K562 (cell line): Measurements from ENCODE around the gene TAF12. TPM values are rescaled to one million over a fixed set of nuclear protein-coding genes. Genes with fewer than 3 reads are reported as not detected.
A peak's percentile ranks its signal among the peaks of the same experiment; 100 is the strongest.
"Not testable (repeated sequence)": the region's sequence is repeated elsewhere in the genome, so short reads cannot be mapped to it uniquely, and the experiment has no call there.

Experiments used
- ATAC-seq: fragments of 200-7000 bp; cut with Tn5 transposase; 3 replicates; pipeline ENCODE4 v1.9.1; 2020; ENCODE audit warnings: moderate library complexity
- BruUV-seq: library from RNA; stranded (reverse); fragments of 400-500 nt; replicated peaks from 2 replicates; lab custom pipeline; 2021; lab: Mats Ljungman, UMichigan
- CTCF ChIA-PET: fragments of 300-600 bp; formaldehyde crosslinking; extraction: SDS; loops from one replicate; lab custom pipeline; 2021; ENCODE audit warnings: low intra/inter-chr PET ratio; lab: Yijun Ruan, JAX
- POLR2A ChIA-PET: fragments of 300-600, 350-650 bp; sonication (Branson Sonifier 250); formaldehyde crosslinking; extraction: SDS; loops from one replicate; lab custom pipeline; 2021; ENCODE audit warnings: antibody characterized with exemption, inconsistent platforms; lab: Yijun Ruan, JAX
- DNase-seq, 4 experiments: peaks; one replicate each; pipeline versions ENCODE4 v3.0.0 to v3.0.0-alpha.2; 2011 to 2018; ENCODE audit warnings: low spot score in 3 of 4, mixed read lengths in 3 of 4; ENCODE audit errors: extremely low read depth in 1 of 4
- FAIRE-seq: peaks from 2 replicates; lab custom pipeline; 2011; peaks lifted over from hg19 to GRCh38; lab: Jason Lieb, UNC
- H2AFZ ChIP-seq: 2 replicates; pipeline ENCODE4 v1.6.0; 2011; ENCODE audit warnings: low read depth, low read length, control low read depth, inconsistent platforms
- H3K27ac ChIP-seq: fragments of 200-600 bp; 3 replicates; pipeline ENCODE4 v1.8.0; 2011; ENCODE audit warnings: low read depth, mild to moderate bottlenecking, control low read depth, inconsistent platforms, low read length, moderate library complexity, mixed read lengths; ENCODE audit errors: extremely low read depth
- H3K27me3 ChIP-seq, 2 experiments: fragments of 300-600 bp in 1 of 2; 2 replicates in 1 of 2; 3 replicates in 1 of 2; pipeline versions ENCODE4 v1.6.0 to v1.8.0; 2011; ENCODE audit warnings: inconsistent platforms in 2 of 2, low read length in 2 of 2, mild to moderate bottlenecking in 1 of 2, mixed read lengths in 1 of 2, moderate library complexity in 1 of 2; ENCODE audit not compliant: control insufficient read depth in 2 of 2, insufficient read depth in 2 of 2
- H3K36me3 ChIP-seq: fragments of 300-600 bp; 3 replicates; pipeline ENCODE4 v1.8.0; 2011; ENCODE audit warnings: mild to moderate bottlenecking, low read length, inconsistent platforms; ENCODE audit not compliant: control insufficient read depth, insufficient read depth
- H3K4me1 ChIP-seq, 2 experiments: fragments of 200-600 bp in 1 of 2; replicated peaks in 1 of 2; 2 replicates in 1 of 2; 3 replicates in 1 of 2; pipeline versions ENCODE4 v1.5.1 to v1.8.0; 2011; ENCODE audit warnings: inconsistent platforms in 2 of 2, low read length in 2 of 2, mild to moderate bottlenecking in 1 of 2, mixed read lengths in 1 of 2, moderate library complexity in 1 of 2; ENCODE audit not compliant: control insufficient read depth in 2 of 2, insufficient read depth in 2 of 2
- H3K4me2 ChIP-seq: 2 replicates; pipeline ENCODE4 v1.6.1; 2011; ENCODE audit warnings: low read length, control low read depth, inconsistent platforms, mixed read lengths; ENCODE audit not compliant: insufficient read depth
- H3K4me3 ChIP-seq: fragments of 200-600 bp; sonication (generic), shearing (Covaris generic); 2 replicates; pipeline ENCODE4 v1.5.1; 2016; ENCODE audit warnings: control low read depth, inconsistent platforms
- H3K79me2 ChIP-seq: fragments of 200-600 bp; 3 replicates; pipeline ENCODE4 v1.8.0; 2011; ENCODE audit warnings: low read length, inconsistent platforms; ENCODE audit not compliant: control insufficient read depth, insufficient read depth
- H3K9ac ChIP-seq, 2 experiments: 2 replicates each; pipeline versions ENCODE4 v1.6.0 to v1.6.1; 2011; ENCODE audit warnings: low read depth in 2 of 2, low read length in 2 of 2, control low read depth in 1 of 2, inconsistent platforms in 1 of 2, mild to moderate bottlenecking in 1 of 2, mixed read lengths in 1 of 2; ENCODE audit not compliant: insufficient read depth in 1 of 2
- H3K9me1 ChIP-seq: one replicate; pipeline ENCODE4 v1.6.0; 2011; ENCODE audit warnings: inconsistent platforms, mild to moderate bottlenecking, low read length, moderate library complexity; ENCODE audit not compliant: control insufficient read depth, insufficient read depth
- H3K9me3 ChIP-seq: replicated peaks from 2 replicates; pipeline ENCODE4 v1.5.1; 2011; ENCODE audit warnings: low read depth, low read length, inconsistent platforms; ENCODE audit not compliant: control insufficient read depth, insufficient read depth
- H4K20me1 ChIP-seq: replicated peaks from 2 replicates; pipeline ENCODE4 v1.6.1; 2011; ENCODE audit warnings: low read length, inconsistent platforms, mixed read lengths; ENCODE audit not compliant: control insufficient read depth, insufficient read depth
- CEBPB ChIP-seq: fragments of 450-650 bp; IDR thresholded peaks from 2 replicates; pipeline ENCODE4 v1.6.1; 2016; ENCODE audit warnings: missing genetic modification characterization, missing compliant biosample characterization
- MEIS2 ChIP-seq: fragments of 450-650 bp; IDR thresholded peaks from 2 replicates; pipeline ENCODE4 v1.6.1; 2014; ENCODE audit warnings: mild to moderate bottlenecking; ENCODE audit not compliant: partially characterized antibody
- WGBS: fragments of 100-300 bp; shearing (Covaris generic); methylation state at CpG from one replicate; pipeline ENCODE4 v1.1.6; 2016; ENCODE audit warnings: low coverage, mixed read lengths; ENCODE audit not compliant: insufficient coverage; ENCODE audit errors: missing lambda C conversion rate; 5-methylcytosine and 5-hydroxymethylcytosine counted together
- in situ Hi-C: fragments of 300-500 bp; cut with MboI; formaldehyde crosslinking; loops from 4 replicates; pipeline ENCODE4 v1.15.0; 2018; ENCODE audit warnings: inconsistent platforms, mixed read lengths
- intact Hi-C: fragments of 100-400 bp; cut with micrococcal nuclease; formaldehyde crosslinking; loops from 2 replicates; pipeline ENCODE4 v1.14.2; 2022
- polyA plus RNA-seq, 8 experiments: library from polyadenylated mRNA; depleted of rRNA in 4 of 8; stranded (reverse) in 5 of 8; unstranded in 3 of 8; fragments of >200 nt; fragmentation: Nextera tagmentation in 2 of 8; fragmentation: Illumina TruSeq in 1 of 8; extraction: Ambion mirVana in 2 of 8; extraction: Trizol in 1 of 8; gene quantifications; 2 replicates each; pipeline versions ENCODE4 v1.2.1 to v1.2.3, GENCODE V29; 2011 to 2014; ENCODE audit warnings: inconsistent platforms in 1 of 8, missing spikeins in 1 of 8
- total RNA-seq, 7 experiments: library from RNA; depleted of rRNA in 6 of 7; stranded (reverse); fragments of >200 nt in 6 of 7; fragmentation: Illumina TruSeq in 2 of 7; extraction: Trizol in 2 of 7; gene quantifications; 2 replicates each; pipeline versions ENCODE4 v1.2.1 to v1.2.3, GENCODE V29; 2011 to 2021; ENCODE audit warnings: low replicate concordance in 1 of 7
- TF ChIP-seq, protein P1 (sequence below), 2 experiments: IDR thresholded peaks in 1 of 2; conservative IDR thresholded peaks in 1 of 2; 2 replicates each; pipeline ENCODE4 v1.6.1; 2016; ENCODE audit warnings: low read depth in 2 of 2, mild to moderate bottlenecking in 1 of 2, missing compliant biosample characterization in 1 of 2, missing genetic modification characterization in 1 of 2, moderate library complexity in 1 of 2

TAF12 gene
- total and polyA plus RNA-seq, 9 of the 15 experiments (the other 6 are each of a cell fraction or from before 2014, with no cell fraction given), result 31.6 to 89.0 (median 50.5) TPM

GRCh38 chr1:28653063-28653462 is 10.2 kb upstream of the TAF12 start:
- in situ Hi-C loops, H3K9me3 ChIP-seq: not testable (repeated sequence)
- WGBS, result 43% methylated on average over 13 of the region's 13 CpGs

More at GRCh38 chr1:28653063-28653462, 10.2 kb upstream of the TAF12 start:
- H3K79me2 ChIP-seq, H2AFZ ChIP-seq, H3K36me3 ChIP-seq, ATAC-seq, H3K4me3 ChIP-seq, H3K27ac ChIP-seq, H3K9me1 ChIP-seq, H3K9ac ChIP-seq, H3K4me1 ChIP-seq, BruUV-seq, H3K4me2 ChIP-seq, H3K27me3 ChIP-seq, H4K20me1 ChIP-seq, FAIRE-seq, DNase-seq, intact Hi-C loops: not testable (repeated sequence)
- TF ChIP-seq MEIS2, result peak; percentile 51
- TF ChIP-seq, protein P1, sequence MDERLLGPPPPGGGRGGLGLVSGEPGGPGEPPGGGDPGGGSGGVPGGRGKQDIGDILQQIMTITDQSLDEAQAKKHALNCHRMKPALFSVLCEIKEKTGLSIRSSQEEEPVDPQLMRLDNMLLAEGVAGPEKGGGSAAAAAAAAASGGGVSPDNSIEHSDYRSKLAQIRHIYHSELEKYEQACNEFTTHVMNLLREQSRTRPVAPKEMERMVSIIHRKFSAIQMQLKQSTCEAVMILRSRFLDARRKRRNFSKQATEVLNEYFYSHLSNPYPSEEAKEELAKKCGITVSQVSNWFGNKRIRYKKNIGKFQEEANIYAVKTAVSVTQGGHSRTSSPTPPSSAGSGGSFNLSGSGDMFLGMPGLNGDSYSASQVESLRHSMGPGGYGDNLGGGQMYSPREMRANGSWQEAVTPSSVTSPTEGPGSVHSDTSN (CRISPR knock-in tag; IDR thresholded peaks at IDR 0.05; ENCODE audit: low read depth), result not testable (repeated sequence)
- TF ChIP-seq, protein P1 (tag; conservative IDR thresholded peaks at IDR 0.05; ENCODE audit: low read depth), result 0 out of 2 replicates have a peak, but pooled peaks have one; percentile 15
- TF ChIP-seq CEBPB (tag), result peak; percentile 79
- POLR2A ChIA-PET, result interaction anchor here (0.6 to 1.5 kb wide), 2 partner anchors 8 to 187 kb away, joined by 4 to 5 read pairs; no protein-coding TSS in a partner anchor
- CTCF ChIA-PET, result interaction anchor here (0.6 to 1.2 kb wide), 2 partner anchors 135 to 293 kb away, joined by 3 to 4 read pairs; no protein-coding TSS in a partner anchor
